SK-N-MC (cell line): Measurements from ENCODE around the gene TMTC1.

Experiments used
- DNase-seq: peaks from one replicate; pipeline ENCODE4 v3.0.0-alpha.2; 2011; ENCODE audit warnings: low read depth, low spot score
- H3K27ac ChIP-seq: fragments of 200-600 bp; sonication (generic); 2 replicates; pipeline ENCODE4 v1.5.1; 2016; ENCODE audit warnings: mixed run types
- H3K36me3 ChIP-seq: fragments of 200-600 bp; sonication (generic); 2 replicates; pipeline ENCODE4 v1.6.1; 2017; ENCODE audit warnings: antibody characterized with exemption, low read length, mixed read lengths; ENCODE audit not compliant: insufficient read depth
- H3K4me3 ChIP-seq: fragments of 200-600 bp; sonication (generic); 2 replicates; pipeline ENCODE4 v1.5.1; 2016
- H3K9ac ChIP-seq: fragments of 200-600 bp; sonication (generic); 2 replicates; pipeline ENCODE4 v1.8.0; 2017; ENCODE audit warnings: mixed run types, mixed read lengths; ENCODE audit not compliant: insufficient read length
- H3K9me3 ChIP-seq: fragments of 200-600 bp; sonication (generic); 2 replicates; pipeline ENCODE4 v1.6.1; 2017; ENCODE audit warnings: low read depth, mild to moderate bottlenecking, antibody characterized with exemption, low read length, moderate library complexity, mixed read lengths
- EZH2 ChIP-seq: fragments of 200-600 bp; sonication (generic); IDR thresholded peaks from one replicate; pipeline ENCODE4 v1.6.1; 2017; ENCODE audit warnings: antibody characterized with exemption
- FOXP2 ChIP-seq: optimal IDR thresholded peaks from 2 replicates; pipeline ENCODE3; 2011; ENCODE audit warnings: mild to moderate bottlenecking, moderate library complexity; ENCODE audit not compliant: insufficient read depth; ENCODE audit errors: extremely low read length, control extremely low read depth
- POLR2AphosphoS5 ChIP-seq: IDR thresholded peaks from 2 replicates; pipeline ENCODE4 v1.6.1; 2012; ENCODE audit warnings: mild to moderate bottlenecking, low read depth, low read length, borderline replicate concordance

TMTC1 gene

DNA sequence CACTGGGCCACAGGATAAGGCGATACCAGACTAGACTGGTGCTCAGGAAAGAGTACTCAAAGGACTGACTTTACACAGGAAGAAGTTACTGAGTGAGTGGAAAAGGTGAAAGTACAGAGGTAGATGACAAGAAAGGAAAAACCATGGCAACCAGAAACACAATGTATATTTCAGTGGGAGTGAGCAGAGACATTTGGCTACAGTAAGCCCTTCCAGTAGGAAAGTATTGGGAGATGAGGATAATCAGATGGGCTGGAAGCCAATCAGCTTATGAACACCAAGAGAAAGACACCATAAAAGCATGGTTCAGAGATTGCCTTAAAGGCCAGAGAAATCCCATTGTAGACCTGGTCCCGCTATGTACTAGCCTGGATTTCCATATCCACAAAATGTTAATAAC lies 51.6 kb downstream of the TMTC1 start:
- no peak overlapping the region for H3K9ac ChIP-seq
- DNase-seq = no peak
- no peak overlapping the region for H3K4me3 ChIP-seq
- H3K9me3 ChIP-seq = no peaks in the 10 kb centered on the region
- TF ChIP-seq EZH2 (no peak), POLR2AphosphoS5 (no peak), FOXP2 (no peak)
- no peak overlapping the region for H3K27ac ChIP-seq
- H3K36me3 ChIP-seq = no peaks in the 10 kb centered on the region

DNA sequence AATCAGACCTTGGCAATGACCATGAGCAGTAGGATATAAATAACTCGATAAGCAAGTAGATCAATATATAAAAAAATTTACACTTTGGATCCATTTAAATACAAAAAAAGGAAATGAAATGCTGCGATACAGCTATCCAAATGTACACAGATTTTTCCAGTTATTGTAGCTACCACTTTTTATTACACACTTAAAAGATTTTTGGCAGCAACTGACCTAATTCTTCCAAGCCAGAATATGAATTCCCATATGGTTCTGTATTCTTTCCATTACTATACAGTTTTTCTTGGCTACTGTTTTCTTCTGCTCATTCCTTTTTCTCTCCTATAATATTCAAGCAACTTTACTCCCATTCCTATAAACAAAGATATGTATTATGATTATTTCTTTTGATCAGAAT lies 52.2 kb downstream of the TMTC1 start:
- H3K27ac ChIP-seq = no peak overlapping the region
- H3K4me3 ChIP-seq = no peak overlapping the region
- DNase-seq = no peak
- TF ChIP-seq EZH2 (no peak), FOXP2 (no peak), POLR2AphosphoS5 (no peak)
- H3K9ac ChIP-seq = no peak overlapping the region
- H3K9me3 ChIP-seq = no peaks in the 10 kb centered on the region
- H3K36me3 ChIP-seq = no peaks in the 10 kb centered on the region

DNA sequence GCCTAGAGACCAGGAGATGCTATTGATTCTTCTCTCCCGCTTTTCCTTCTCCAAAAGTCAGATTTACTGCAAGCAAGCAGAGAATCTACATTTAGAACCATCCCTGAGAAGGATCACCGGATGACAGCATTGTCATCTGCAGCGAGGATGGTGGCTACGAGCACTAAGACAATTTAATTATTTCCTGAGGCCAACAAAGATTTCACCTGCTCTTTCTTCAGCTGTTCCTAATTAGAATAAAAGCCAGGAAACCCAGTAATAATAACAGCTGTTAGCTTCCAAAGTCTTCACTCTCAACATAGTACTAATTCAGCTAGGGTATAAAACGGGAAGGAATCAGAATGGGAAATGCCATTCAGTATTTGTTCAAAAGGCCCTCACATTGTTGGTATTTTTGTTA lies 53.3 kb downstream of the TMTC1 start:
- H3K36me3 ChIP-seq = no peaks in the 10 kb centered on the region
- no peak for TF ChIP-seq EZH2
- no peak for TF ChIP-seq POLR2AphosphoS5
- no peak for TF ChIP-seq FOXP2
- H3K9me3 ChIP-seq = no peaks in the 10 kb centered on the region
- no peak overlapping the region for H3K27ac ChIP-seq
- DNase-seq = no peak
- H3K4me3 ChIP-seq = no peak overlapping the region
- no peak overlapping the region for H3K9ac ChIP-seq

DNA sequence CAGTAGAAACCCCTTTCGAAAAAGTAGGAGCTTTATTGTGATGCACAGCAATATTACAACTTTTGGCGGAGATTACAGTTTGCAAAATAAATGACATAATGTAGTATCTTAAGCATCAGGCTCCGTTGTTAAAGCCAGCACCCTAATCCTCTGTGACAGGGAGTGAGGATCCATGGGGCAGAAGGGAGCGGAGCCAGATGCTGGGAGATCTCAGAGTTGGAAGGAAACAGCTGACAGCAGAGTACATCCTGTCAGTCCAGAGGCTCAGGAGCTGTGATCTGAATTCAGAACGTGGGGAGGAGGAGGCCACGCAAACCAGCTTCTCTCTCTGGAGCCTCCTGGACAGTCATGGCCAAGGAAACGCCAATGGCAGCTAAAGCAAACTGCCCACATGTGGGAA lies 55.7 kb downstream of the TMTC1 start:
- H3K9me3 ChIP-seq = no peaks in the 10 kb centered on the region
- H3K27ac ChIP-seq = no peak overlapping the region
- TF ChIP-seq EZH2 = no peak
- DNase-seq = no peak
- H3K4me3 ChIP-seq = no peak overlapping the region
- no peak overlapping the region for H3K9ac ChIP-seq
- no peaks in the 10 kb centered on the region for H3K36me3 ChIP-seq

DNA sequence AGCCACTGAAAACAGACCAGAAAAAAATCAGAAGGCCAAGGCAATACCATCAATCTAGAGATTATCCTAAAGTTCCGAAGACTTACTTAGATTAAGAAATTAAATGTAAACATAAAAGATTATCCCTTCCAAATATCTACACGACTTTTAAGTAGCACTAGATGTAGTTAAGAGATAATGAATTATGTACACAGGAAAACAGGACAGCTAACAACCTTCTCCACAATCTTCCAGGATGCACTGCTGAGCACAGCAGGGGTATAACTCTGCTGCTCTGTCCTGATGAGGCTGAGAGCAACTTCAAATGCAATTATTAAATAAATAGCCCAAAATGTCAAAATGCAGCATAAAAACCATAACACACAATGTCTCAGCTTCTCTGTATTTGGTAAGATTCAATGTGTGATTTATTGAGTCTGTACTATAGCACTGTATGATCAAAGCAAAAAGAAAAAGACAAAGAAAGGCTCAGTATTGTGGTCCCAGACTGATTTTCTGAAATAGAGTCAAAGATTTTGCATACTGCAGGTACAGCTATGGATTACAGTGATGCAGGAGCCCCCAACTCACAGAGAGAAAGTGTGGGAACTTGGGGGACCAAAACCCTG lies 56.9 kb downstream of the TMTC1 start:
- no peaks in the 10 kb centered on the region for H3K36me3 ChIP-seq
- H3K9ac ChIP-seq = no peak overlapping the region
- no peak overlapping the region for H3K4me3 ChIP-seq
- H3K27ac ChIP-seq = no peak overlapping the region
- no peaks in the 10 kb centered on the region for H3K9me3 ChIP-seq
- no peak for DNase-seq
- TF ChIP-seq EZH2 (no peak), FOXP2 (no peak), POLR2AphosphoS5 (no peak)

DNA sequence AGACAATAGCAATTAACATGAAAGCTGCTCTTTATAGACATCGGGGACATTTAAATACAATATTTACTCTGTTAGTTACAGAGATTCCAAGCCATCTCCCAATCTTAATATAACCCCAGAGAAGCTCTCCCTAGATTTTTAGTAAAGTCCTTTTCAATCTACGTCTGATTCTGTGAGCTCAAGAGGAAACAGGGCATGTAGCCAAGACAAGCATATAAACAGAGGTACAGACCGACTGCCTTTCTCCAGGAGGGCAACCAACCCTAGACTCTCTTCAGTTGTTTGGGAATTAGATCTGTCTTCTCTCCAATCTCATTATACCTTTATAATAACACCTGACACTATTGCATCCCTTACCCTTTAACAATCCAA lies 57.4 kb downstream of the TMTC1 start:
- no peak overlapping the region for H3K9ac ChIP-seq
- DNase-seq = no peak

DNA sequence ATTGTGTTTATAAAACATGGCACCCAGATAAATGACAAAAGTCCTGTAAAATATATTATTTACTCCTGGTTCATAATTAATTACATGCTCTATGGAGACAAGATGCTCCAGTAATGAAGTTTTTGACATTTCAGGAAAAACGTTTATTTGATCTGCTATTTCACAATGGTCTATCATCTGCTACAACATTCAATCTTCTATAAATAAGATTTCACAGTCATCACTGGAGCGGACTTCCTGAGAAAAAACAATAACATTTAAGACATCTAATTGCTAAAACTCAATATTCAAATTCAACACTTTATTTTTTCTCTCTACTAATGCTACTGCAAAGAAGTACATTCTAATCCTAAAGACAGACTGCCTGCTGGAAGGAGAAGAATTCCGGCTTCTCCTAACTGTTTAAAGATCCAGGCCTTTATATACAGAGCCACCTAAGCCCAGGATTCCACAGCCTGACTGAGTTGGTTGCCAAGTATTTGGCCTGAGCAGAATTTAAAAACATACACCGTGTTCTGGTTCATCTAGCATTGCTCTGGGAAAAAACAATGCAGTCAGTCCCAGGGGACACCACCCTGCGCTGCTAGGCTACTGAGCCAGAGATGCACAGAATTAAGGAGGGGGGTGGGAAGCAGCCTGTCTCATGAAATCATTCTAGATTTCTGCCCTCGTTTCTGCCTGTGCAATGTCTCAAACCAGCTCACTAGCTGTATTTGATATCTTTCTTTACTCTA lies 58.0 kb downstream of the TMTC1 start:
- Histone ChIP-seq H3K9ac (no peak overlapping the region), H3K9me3 (no peaks in the 10 kb centered on the region), H3K4me3 (no peak overlapping the region), H3K36me3 (no peaks in the 10 kb centered on the region), H3K27ac (no peak overlapping the region)
- TF ChIP-seq FOXP2 (no peak), POLR2AphosphoS5 (no peak), EZH2 (no peak)
- DNase-seq = no peak

More for the DNA sequence above, 57.4 kb downstream of the TMTC1 start:
- Histone ChIP-seq H3K27ac (no peak overlapping the region), H3K9me3 (no peaks in the 10 kb centered on the region), H3K4me3 (no peak overlapping the region), H3K36me3 (no peaks in the 10 kb centered on the region)
- no peak for TF ChIP-seq FOXP2
- no peak for TF ChIP-seq POLR2AphosphoS5
- no peak for TF ChIP-seq EZH2

DNA sequence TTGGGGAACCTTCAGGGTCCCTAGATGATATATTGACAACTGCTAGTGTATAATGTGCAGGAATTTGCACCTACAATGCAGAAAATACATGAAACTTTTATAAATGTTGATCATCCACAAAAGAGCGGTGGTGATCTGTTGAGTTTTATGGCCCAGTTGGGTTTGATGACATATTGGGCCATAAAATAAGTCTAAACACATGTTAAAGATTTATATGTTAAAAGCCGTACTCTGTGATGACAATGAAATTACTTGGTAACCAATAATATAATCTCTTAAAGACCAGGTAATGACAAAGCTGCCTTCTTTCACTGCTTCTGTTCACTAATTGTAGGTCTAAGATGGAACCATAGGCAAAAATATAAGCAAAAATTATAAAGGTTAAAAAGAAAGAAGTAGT lies 61.6 kb downstream of the TMTC1 start:
- Histone ChIP-seq H3K4me3 (no peak overlapping the region), H3K27ac (no peak overlapping the region), H3K9ac (no peak overlapping the region), H3K9me3 (no peaks in the 10 kb centered on the region), H3K36me3 (no peaks in the 10 kb centered on the region)
- no peak for DNase-seq
- TF ChIP-seq EZH2 = no peak
- no peak for TF ChIP-seq POLR2AphosphoS5
- no peak for TF ChIP-seq FOXP2

DNA sequence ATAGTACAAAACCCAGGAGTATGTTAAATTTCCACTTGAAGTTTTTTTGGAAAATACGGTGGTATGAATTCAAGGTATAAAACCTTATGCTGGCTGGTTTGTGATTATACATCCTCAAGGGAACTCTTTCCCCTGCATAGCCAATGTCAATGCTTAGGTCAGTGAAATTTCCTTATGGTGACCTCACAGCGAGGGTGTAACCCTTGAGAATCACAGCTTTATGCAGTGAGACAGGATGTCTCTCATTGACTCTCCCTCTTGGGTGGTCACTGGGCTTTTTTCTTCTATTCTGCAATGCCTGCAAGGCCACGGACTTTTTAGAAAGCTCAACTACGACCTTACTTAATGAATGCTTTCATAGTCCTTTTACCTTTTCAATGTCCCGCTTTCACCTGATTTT lies 64.4 kb downstream of the TMTC1 start:
- H3K27ac ChIP-seq = no peak overlapping the region

More for the DNA sequence above, 64.4 kb downstream of the TMTC1 start:
- TF ChIP-seq FOXP2 (no peak), POLR2AphosphoS5 (no peak)
- Histone ChIP-seq H3K9ac (no peak overlapping the region), H3K4me3 (no peak overlapping the region), H3K9me3 (no peaks in the 10 kb centered on the region), H3K36me3 (no peaks in the 10 kb centered on the region)
- no peak for DNase-seq
